GM04503 (cell line): ENCODE measurements around the gene TFCP2.

Source experiments
- DNase-seq: peaks from one replicate; pipeline ENCODE4 v3.0.0-alpha.2; 2012; ENCODE audit warnings: low read depth

Gene TFCP2

DNA sequence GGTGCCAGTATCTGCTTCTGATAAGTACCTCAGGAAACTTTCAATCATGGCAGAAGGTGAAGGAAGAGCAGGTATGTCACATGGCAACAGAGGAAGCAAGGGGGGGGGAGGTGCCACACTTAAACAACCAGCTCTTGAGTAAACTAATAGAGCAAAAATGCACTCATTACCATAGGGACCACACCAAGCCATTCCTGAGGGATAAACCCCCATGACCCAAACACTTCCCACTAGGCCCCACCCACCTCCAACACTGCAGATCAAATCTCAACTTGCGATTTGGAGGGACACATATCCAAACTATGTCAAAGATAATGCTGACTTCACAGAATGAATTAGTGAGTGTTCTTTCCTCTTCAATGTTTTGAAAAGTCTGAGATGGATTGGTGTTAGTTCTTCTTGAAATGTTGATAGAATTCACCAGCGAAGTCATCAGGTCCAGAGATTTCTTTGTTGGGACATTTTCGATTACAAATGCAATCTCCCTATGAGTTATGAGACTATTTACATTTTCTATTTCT, 16.6 kb downstream of the TFCP2 start:
- no peak for DNase-seq

DNA sequence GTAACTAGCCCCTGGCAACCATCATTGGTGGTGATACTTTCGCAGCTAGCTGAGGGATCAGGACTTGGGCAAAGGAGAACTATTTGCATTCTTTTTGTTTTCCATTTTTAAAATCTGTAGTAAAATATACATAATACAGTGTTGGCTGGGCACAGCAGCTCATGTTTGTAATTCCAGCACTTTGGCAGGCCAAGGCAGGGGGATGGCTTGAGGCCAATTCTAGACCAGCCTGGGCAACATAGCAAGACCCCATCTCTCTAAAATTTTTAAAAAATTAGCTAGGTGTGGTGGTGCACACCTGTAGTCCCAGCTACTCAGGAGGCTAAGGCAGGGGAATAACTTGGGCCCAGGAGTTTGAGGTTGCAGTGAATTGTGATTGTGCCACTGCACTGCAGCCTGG, 20.0 kb downstream of the TFCP2 start:
- no peak for DNase-seq

DNA sequence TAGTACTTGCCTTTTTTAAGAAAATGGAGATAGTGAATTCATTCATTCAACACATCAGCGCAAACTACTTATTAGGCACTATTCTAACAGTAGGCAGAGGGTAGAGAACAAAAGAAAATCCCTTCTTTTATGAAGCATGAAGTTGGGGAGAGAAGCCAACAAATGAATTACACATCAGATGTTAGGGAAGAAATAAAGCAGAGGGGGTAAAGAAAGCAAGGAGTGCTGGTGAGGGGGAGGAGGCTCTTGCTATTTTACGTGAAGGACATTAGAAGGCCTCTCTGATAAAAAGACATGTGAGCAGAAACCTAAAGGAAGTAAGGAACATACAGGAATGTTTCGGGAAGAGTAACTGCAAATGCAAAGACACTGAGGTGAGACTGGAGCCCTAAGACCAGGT, 22.2 kb downstream of the TFCP2 start:
- DNase-seq, result no peak

DNA sequence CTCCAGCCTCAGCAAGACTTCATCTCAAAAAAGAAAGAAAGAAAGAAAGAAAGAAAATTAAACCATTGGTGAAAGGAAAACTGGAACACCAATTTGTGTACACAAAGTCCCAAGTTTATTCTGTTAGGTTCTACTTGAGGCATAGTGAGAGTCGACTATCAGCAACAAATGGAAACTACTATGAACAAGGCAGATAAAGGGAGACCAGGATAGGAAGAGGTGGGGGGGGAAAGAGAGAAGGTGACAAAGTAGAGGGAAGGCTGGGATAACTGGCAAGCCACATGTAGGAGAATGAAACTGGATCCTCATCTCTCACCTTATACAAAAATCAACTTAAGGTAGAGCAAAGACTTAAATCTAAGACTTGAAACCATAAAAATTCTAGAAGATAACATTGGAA, 25.6 kb downstream of the TFCP2 start:
- no peak for DNase-seq

DNA sequence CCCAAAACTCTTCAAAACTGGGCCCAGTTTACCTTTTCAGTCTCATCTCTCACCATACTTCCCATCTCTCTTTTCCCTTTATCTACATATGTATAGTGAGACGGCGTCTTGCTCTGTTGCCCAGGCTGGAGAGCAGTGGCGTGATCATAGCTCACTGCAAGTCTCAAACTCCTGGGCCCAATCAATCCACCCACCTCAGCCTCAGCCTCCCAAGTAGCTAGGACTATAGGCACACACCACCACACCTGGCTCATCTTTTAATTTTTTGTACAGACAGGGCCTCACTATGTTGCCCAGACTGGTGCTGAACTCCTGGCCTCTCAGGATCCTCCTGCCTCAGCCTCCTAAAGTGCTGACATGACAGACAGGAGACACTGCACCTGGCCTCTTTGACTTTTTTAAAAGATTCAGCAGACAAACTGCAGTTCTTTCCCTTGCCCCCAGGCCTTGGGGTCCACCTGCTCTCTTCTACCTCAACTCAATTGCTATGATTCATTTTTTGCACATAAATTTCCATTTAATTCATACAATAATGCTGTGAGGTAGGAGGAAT, 33.6 kb downstream of the TFCP2 start:
- DNase-seq, result no peak

DNA sequence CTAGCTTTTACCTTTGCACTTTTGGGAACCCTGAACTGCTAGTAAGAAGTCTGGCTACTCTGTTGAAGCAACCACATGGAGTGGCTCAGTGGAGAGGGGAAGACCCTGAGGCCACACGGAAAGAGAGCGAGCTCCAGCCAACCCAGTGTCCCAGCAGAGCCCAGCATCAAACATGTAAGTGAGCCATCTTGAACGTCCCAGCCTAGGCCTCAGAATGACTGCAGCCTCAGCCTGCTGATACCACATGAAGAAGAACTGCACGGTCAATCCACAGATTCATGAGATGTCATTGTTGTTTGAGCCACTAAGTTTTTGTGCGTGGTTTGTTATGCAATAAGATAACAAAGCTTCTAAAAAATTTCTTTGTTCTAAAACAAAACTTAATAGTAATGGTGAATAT, 40.2 kb downstream of the TFCP2 start:
- DNase-seq, result no peak

DNA sequence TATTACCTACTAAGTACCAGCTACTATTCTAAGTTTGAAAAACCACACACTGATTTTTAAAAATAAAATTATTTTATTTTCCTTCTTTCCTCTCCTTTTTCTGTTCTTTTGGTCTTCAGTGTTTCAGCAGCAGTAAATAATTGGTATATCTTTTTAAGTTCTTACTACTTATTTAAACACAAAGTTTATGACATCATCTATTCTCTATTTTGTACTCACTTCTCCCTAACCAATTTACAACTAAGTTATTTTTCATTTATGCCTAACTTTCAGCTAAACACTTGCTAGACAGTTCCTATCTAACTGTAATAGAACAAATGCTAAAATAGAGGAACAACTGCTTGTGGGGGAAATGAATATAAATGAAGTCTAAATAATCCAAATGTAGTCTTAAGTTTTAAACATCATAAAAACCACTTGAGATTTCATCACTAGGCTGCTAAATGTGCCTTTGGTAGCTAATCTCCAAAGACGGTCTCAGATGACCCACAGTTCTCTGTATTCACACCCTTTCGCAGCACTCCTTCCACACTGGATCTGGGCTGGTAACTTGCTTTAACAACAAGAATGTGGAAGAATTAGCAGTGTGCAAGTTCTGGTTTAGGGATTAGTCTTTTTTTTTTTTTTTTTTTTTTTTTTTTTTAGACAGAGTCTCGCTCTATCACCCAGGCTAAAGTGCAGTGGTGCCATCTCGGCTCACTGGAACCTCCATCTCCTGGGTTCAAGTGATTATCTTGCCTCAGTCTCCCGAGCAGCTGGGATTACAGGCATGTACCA, 41.0 kb downstream of the TFCP2 start:
- DNase-seq, result no peak

DNA sequence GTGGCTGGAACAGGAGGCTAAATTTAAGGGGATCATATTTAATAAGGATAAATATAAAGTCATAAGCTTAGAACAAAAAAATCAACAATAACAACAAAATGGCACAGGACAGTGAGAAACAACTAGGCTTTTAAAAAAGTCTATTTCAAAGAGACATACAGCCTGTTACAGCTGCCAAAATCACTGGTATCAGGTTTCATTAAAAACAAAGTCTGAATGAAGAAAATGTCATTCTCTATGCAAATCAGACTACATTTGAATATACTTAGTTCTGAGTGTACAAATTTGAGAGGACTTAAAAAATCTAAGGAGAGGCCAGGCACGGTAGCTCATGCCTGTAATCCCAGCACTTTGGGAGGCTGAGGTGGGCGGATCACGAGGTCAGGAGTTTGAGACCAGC, 44.0 kb downstream of the TFCP2 start:
- no peak for DNase-seq

DNA sequence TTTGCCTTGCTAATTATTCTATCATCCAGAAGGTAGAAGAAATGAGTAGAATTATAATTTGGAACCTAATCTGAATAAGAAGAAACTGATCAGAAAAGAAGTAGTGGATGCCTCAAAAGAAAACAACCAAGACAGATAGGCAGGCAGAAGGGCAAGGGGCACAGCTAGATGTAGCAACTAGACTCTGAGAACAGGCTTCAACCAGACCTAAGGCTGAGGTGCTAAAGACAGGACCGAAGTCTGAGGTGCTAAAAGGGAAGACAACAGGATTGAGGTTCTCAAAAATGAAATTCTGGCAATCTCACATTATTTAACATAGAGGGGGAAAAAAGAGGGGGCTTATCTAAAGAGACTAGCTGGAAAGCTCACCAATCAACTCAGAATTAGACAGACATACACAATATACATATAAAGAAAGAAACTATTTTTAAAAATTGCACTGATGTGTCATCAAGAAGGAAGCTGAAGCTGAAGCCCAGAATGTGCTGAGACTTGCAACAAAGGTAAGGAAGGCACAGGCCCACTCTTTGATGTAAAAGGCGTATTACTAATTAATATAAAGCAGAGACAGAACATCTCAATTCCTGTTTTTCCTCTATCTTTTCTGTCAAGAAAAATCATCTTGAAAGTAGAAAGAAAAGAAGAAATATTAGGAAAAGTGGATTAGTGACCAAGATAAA, 45.7 kb downstream of the TFCP2 start:
- DNase-seq, result no peak

DNA sequence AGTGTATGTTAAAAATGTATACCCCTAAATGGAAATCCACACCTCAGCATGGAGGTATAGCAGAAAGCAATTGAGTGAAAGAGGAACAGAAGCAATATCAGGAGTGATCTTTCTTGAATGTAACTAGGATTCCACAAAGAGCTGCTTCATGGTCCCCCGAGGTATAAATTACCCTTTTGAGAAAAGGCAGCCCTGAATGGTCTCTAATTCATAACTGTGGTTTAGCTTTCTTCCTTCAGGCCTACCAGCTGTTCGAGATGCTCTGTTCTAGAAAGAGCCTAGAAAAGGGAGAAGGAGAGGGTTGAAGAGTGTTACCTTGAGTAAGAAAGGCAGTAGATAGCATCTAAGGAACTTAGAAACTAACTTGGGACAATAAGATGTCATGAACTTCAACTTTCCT, 46.6 kb downstream of the TFCP2 start:
- no peak for DNase-seq

DNA sequence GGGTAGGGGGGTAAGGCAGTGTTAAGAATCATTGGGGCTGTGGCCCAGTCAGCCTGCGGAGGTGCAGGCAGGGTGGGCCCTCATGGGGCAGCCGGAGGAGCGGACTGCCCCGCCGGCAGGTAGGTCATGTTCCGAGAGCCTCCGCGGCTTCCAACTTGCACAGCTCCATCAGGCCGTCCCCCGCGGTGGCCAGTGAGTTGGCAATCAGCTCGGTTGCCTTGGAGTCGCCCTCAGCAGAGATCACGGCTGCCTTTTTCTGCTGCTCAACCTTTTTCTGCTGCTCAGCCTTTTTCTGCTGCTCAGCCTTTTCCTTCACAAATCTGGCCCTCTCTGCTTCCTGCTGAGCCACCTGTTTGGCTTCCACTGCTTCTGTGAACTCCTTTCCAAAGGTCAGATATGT, 48.4 kb downstream of the TFCP2 start:
- no peak for DNase-seq

DNA sequence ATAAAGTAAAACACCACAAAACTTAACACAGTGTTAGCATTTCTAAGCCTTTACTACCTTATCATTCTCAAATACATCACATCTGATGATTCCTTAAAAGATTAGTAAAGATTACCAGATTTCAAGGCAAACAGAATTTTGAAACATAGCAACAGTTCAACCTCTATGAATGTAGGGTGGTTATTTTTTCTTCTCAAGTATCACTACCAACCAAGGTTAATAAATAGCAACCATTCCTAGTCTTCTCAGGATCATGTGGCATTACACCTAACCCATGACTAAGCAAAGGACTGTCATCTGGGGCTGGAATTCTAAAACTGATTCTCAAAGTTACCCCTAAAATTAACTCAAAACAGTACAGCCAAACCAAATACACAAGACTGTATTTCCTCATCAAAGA, 50.1 kb downstream of the TFCP2 start:
- DNase-seq, result no peak

DNA sequence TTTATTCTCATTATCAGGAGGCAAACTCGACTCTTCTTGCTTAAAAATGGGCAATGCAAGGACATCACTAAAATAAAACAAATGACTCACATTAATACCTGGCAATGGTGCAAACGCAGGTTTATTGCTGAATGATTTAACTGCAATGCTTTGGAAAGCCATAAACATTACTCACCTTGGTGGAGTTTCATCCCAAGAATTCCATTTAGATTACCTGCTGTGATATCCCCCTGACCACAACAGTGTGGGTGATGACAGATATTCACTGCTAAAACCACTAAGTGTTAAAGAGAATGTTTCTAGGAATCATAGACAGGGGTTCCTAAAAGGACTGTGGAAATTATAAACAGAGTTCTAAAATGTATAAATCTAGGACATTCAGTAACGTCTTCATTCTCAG, 54.2 kb downstream of the TFCP2 start:
- peak; percentile 10 for DNase-seq

DNA sequence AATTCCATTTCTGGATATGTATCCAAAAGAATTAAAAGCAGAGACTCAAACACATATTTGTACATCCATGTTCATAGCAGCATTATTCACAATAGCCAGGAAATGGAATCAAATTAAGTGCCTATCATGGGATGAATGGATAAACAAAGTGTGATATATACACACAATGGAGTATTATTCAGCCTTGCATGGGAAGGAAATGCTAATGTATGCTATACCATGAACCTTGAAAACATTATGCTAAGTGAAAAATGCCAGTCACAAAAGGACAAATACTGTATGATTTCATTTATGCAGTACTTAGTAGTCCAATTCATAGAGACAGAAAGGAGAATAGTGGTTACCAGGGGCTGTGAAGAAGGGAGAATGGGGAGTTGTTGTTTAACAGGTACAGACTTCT, 57.4 kb downstream of the TFCP2 start:
- DNase-seq, result no peak

DNA sequence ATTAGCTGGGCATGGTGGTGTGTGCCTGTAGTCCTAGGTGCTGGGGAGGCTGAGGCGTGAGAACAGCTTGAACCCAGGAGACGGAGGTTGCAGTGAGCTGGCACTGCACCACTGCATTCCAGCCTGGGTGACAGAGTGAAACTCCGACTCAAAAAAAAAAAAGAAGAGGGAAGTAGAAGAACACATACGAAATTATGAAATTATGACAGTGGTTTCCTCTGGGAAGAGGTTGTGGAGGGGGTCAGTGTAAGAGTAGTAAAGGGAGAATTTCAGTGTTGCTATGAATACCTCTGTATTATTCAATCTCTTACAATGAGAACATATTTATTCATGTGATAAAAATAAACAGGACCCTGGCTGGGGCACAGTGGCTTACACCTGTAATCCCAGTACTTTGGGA, 64.8 kb downstream of the TFCP2 start:
- DNase-seq, result no peak

DNA sequence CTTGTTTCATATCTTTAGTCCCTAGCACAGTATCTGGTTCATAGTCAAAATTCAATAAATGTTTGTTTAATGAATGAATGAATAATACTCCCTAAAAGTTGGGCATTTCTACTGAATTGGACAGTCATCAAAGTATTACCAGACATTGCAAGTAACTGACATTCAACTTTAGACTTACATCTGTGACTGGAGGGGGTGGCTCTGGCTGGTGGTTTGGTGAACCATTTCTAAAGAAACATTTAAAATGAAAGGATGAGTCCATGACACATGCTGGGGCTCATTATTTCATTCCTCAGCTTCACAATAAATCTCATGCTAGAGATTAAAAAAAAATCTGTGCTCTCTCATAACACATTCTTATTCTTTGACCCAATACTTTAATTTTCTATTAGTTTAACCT, 69.0 kb downstream of the TFCP2 start:
- no peak for DNase-seq

DNA sequence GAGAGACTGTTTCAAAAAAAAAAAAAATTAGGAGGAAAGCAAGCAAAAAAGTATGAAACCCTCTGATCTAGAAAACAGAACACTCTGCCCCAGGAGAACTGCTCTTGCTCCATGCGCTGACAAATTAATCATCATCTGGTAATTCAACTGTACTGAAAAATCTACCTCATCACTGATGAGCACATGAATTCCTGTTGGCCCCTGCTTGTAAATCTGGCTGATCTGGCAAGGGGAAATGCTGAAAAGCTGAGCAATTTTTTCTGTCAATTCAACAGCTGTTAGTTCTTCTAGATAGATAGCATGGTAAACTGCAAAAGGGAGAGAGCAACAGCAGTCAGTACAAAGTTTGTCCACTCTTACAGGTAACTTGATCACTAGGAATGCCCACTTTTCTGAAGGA, 74.3 kb downstream of the TFCP2 start:
- no peak for DNase-seq

DNA sequence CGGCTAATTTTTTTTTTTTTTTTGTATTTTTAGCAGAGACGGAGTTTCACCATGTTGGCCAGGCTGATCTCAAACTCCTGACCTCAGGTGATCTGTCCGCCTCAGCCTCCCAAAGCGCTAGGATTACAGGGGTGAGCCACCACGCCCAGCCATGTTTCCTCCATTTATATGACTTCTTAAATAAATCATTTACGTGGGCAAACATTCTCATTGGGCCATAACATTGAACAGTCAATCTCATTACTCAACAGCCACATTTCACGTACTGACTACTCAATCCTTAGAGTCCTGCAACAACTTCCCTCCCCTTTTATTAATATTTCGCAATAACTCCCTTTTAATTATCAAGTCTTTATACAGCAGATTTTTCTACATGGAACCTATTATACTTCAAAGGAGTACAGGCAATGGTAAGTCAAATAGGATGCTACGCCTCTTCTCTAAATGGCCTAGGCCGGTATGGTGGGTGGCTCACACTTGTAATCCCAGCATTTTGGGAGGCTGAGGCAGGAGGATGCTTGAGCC, 82.2 kb downstream of the TFCP2 start:
- DNase-seq, result no peak

DNA sequence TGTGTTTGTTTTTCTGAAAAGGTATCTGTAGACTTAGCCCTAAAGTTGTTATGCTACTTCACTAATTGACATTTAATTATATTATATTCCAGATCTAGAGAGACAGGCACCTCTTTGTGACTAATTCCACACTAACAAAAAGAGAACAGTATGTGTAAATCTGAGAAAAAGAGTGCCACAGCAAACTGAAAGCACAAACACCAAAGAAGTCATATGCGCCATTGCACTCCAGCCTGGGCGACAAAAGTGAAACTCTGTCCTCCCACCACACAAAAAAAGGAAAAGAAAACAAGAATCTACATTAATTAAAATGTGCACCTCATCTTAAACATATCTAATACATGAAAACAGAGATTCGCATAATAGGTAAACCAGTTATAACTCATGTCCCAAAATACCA, 85.1 kb downstream of the TFCP2 start:
- DNase-seq, result no peak

DNA sequence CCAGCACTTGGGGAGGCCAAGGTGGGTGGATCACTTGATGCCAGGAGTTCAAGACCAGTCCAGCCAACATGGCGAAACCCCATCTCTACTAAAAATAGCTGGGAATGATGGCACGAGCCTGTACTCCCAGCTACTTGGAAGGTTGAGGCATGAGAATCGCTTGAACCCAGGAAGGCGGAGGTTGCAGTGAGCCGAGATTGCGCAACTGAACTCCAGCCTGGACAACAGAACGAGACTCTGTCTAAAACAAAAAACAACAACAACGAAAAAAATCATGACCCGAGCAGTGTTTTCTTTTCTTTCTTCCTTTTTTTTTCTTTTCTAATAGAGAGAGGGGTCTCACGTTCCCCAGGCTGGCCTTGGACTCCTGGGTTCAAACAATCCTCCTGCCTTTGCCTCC, 86.0 kb downstream of the TFCP2 start:
- DNase-seq, result no peak

DNA sequence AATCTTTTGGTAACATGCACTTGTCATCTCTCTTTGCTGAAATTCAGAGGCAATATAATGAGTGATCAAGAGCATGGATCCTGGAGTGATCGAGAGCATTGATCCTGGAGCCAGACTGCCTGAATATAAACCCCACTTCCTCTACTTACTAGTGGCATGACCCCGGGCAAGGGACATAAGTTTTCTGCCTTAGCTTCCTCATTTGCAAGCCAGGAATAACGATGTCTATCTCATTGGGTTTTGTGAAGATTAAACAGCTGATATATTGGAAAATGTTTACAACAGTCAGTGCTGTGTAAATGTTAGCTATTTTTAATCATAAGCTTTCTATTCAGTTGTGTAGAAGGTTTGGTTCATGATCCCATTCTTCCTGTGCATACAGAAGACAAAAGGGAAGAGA, 87.2 kb downstream of the TFCP2 start:
- DNase-seq, result no peak

DNA sequence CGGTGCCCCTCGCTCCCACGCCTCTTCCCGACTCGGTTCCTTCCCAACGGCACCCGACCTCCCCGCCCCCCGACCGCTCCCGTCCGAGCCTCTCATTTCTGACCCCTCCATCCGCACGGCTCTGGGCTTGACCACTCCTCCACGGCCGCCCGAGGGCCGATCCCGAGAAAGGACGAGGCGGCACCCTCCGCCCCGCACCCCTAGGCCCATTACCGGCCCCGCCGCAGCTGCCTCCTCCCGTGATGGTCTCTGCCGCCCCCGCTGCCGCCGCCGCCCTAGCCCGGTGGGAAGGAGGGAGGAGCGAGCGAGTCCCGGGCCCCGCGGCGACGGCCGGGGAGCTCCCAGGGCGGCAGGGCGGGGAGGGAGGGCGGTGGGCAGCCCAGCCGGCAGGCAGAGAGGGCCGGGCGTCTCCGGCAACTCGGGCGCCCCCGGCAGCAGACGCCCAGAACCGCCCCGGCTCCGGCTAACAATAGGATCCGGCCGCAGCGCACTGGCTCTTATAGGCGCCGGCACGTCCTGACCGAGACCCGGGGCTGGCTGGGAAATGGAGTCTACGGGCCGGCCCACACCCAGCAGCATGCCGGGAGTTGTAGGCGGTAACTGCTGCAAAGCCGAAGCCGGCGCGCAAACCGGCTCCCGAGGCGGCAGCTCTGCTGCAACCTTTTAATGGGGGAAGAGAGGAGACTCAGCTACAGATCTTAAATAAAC, 89.7 kb downstream of the TFCP2 start, which contains the start of gene CSRNP2:
Gene CSRNP2 (minus strand): TSS at position 471 of the 708 bp plus-strand sequence. CDS start 7,035 bp downstream, outside the sequence.
- DNase-seq, result peak; percentile 68
